ENCODE results near the gene EIF4E. TPM values are rescaled to one million over a fixed set of nuclear protein-coding genes. Genes with fewer than 3 reads are reported as not detected.
"Not testable (repeated sequence)": the region's sequence is repeated elsewhere in the genome, so short reads cannot be mapped to it uniquely, and the experiment has no call there.

The EIF4E gene
- total RNA-seq, 2 experiments from 2014 or later, result 174 to 181 TPM

GRCh38 chr4:98891478-98892337 is 37.2 kb downstream of the EIF4E start:
- ChIA-PET CTCF (interaction anchor here (0.6 kb wide), 1 partner anchor 278 kb away, joined by 3 read pairs; no protein-coding TSS in a partner anchor), POLR2A (interaction anchor here (0.6 kb wide), 1 partner anchor 197 kb away, joined by 5 read pairs; no protein-coding TSS in a partner anchor)

- POLR2A ChIA-PET, result no interaction called here
- CTCF ChIA-PET, result no interaction called here
These were observed 38.1 kb downstream of the EIF4E start for GRCh38 chr4:98890702-98891455.

GRCh38 chr4:98887145-98887544 is 41.8 kb downstream of the EIF4E start:
- ChIA-PET POLR2A (no interaction called here), CTCF (interaction anchor here (1.1 kb wide), 1 partner anchor 419 kb away, joined by 3 read pairs; no protein-coding TSS in a partner anchor)

- CTCF ChIA-PET, result interaction anchor here (1.1 kb wide), 1 partner anchor 419 kb away, joined by 3 read pairs; no protein-coding TSS in a partner anchor
- POLR2A ChIA-PET, result not testable (repeated sequence)
These were observed 42.6 kb downstream of the EIF4E start for GRCh38 chr4:98886382-98886781.

GRCh38 chr4:98880884-98881283 is 48.0 kb downstream of the EIF4E start:
- CTCF ChIA-PET, POLR2A ChIA-PET: not testable (repeated sequence)

GRCh38 chr4:98879515-98879914 is 49.4 kb downstream of the EIF4E start:
- ChIA-PET CTCF (no interaction called here), POLR2A (no interaction called here)

- POLR2A ChIA-PET, result no interaction called here
- CTCF ChIA-PET, result no interaction called here
These were observed 55.9 kb downstream of the EIF4E start for GRCh38 chr4:98873059-98873458.

GRCh38 chr4:98872120-98872906 is 56.6 kb downstream of the EIF4E start:
- POLR2A ChIA-PET, CTCF ChIA-PET: not testable (repeated sequence)

- CTCF ChIA-PET, result no interaction called here
- POLR2A ChIA-PET, result no interaction called here
These were observed 61.3 kb downstream of the EIF4E start for GRCh38 chr4:98867648-98868047.

GRCh38 chr4:98865059-98865458 is 63.9 kb downstream of the EIF4E start:
- CTCF ChIA-PET, result interaction anchor here (0.7 kb wide), 1 partner anchor 716 kb away, joined by 4 read pairs; no protein-coding TSS in a partner anchor

GRCh38 chr4:98864560-98864959 is 64.4 kb downstream of the EIF4E start:
- ChIA-PET CTCF (no interaction called here), POLR2A (no interaction called here)

More at GRCh38 chr4:98865059-98865458, 63.9 kb downstream of the EIF4E start:
- POLR2A ChIA-PET, result no interaction called here

- ChIA-PET CTCF (no interaction called here), POLR2A (no interaction called here)
These were observed 66.6 kb downstream of the EIF4E start for GRCh38 chr4:98862371-98862770.

GRCh38 chr4:98861100-98861884 is 67.6 kb downstream of the EIF4E start:
- CTCF ChIA-PET, result no interaction called here
- POLR2A ChIA-PET, result no interaction called here

GRCh38 chr4:98851806-98852205 is 77.1 kb downstream of the EIF4E start:
- ChIA-PET CTCF (no interaction called here), POLR2A (no interaction called here)

- ChIA-PET POLR2A (no interaction called here), CTCF (no interaction called here)
These were observed 78.0 kb downstream of the EIF4E start for GRCh38 chr4:98850937-98851336.

- ChIA-PET POLR2A (no interaction called here), CTCF (no interaction called here)
These were observed 80.5 kb downstream of the EIF4E start for GRCh38 chr4:98848448-98848847.

- POLR2A ChIA-PET, result no interaction called here
- CTCF ChIA-PET, result no interaction called here
These were observed 83.0 kb downstream of the EIF4E start for GRCh38 chr4:98845960-98846359.

GRCh38 chr4:98842917-98843316 is 86.0 kb downstream of the EIF4E start:
- CTCF ChIA-PET, POLR2A ChIA-PET: not testable (repeated sequence)

- POLR2A ChIA-PET, result no interaction called here
- CTCF ChIA-PET, result no interaction called here
These were observed 89.8 kb downstream of the EIF4E start for GRCh38 chr4:98838977-98839618.

Measured in activated CD8-positive, alpha-beta memory T cell treated with anti-CD3 and anti-CD28 coated beads for 36 hours (primary cell).